PC-3 (cell line): ENCODE results near the gene RPP25.

ENCODE experiments used
- EZH2 ChIP-seq: fragments of 300-600 bp; sonication (generic); IDR thresholded peaks from one replicate; pipeline ENCODE4 v1.6.1; 2017; ENCODE audit warnings: antibody characterized with exemption, mild to moderate bottlenecking, low read length; ENCODE audit not compliant: unreplicated experiment
- TF ChIP-seq, protein P1 (sequence below): fragments of 300-600 bp; sonication (generic); conservative IDR thresholded peaks from 2 replicates; pipeline ENCODE4 v1.5.1; 2017; ENCODE audit warnings: antibody characterized with exemption, low read depth, mild to moderate bottlenecking, low read length

DNA sequence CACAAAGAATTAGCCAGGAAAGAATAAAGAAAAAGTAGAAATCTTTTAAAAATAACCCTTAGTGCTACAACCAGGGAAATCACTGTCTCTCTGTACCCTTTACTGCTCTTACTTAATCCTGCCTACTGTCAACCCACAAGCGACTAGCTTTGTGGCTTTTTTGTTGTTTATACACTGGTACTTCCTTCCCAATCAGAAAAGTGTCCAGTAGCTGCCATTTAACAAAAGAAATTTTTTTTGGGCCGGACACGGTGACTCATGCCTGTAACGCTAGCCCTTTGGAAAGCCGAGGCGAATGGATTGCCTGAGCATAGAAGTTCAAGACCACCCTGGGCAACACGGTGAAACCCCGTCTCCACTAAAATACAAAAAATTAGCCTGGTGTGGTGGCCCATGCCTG, 36.1 kb downstream of the RPP25 start:
- TF ChIP-seq, protein P1, sequence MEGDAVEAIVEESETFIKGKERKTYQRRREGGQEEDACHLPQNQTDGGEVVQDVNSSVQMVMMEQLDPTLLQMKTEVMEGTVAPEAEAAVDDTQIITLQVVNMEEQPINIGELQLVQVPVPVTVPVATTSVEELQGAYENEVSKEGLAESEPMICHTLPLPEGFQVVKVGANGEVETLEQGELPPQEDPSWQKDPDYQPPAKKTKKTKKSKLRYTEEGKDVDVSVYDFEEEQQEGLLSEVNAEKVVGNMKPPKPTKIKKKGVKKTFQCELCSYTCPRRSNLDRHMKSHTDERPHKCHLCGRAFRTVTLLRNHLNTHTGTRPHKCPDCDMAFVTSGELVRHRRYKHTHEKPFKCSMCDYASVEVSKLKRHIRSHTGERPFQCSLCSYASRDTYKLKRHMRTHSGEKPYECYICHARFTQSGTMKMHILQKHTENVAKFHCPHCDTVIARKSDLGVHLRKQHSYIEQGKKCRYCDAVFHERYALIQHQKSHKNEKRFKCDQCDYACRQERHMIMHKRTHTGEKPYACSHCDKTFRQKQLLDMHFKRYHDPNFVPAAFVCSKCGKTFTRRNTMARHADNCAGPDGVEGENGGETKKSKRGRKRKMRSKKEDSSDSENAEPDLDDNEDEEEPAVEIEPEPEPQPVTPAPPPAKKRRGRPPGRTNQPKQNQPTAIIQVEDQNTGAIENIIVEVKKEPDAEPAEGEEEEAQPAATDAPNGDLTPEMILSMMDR = no peak
- TF ChIP-seq EZH2 = no peak
